H9 (cell line): ENCODE measurements around the gene RELL1. TPM values are rescaled to one million over a fixed set of nuclear protein-coding genes. Genes with fewer than 3 reads are reported as not detected.

Experiments used
- DNase-seq: peaks from one replicate; pipeline ENCODE4 v3.0.0-alpha.2; 2017
- H2AFZ ChIP-seq: one replicate; pipeline ENCODE4 v1.6.1; 2013; ENCODE audit warnings: mild to moderate bottlenecking, low read length, control low read depth, moderate library complexity
- H2AK5ac ChIP-seq: 2 replicates; pipeline ENCODE4 v1.6.1; 2013; ENCODE audit warnings: low read length, control low read depth, mixed read lengths; ENCODE audit not compliant: insufficient read length
- H2BK120ac ChIP-seq: one replicate; pipeline ENCODE4 v1.6.1; 2013; ENCODE audit warnings: low read depth, mild to moderate bottlenecking, low read length, control low read depth, inconsistent platforms; ENCODE audit not compliant: poor library complexity, severe bottlenecking
- H2BK12ac ChIP-seq: 2 replicates; pipeline ENCODE4 v1.6.1; 2013; ENCODE audit warnings: low read length, control low read depth, mixed read lengths, low read depth; ENCODE audit not compliant: insufficient read length
- H2BK15ac ChIP-seq: 2 replicates; pipeline ENCODE4 v1.6.1; 2013; ENCODE audit warnings: low read depth, low read length, control low read depth
- H2BK20ac ChIP-seq: one replicate; pipeline ENCODE4 v1.6.1; 2013; ENCODE audit warnings: low read depth, mild to moderate bottlenecking, low read length, control low read depth, inconsistent platforms; ENCODE audit not compliant: poor library complexity, severe bottlenecking
- H2BK5ac ChIP-seq: 2 replicates; pipeline ENCODE4 v1.6.1; 2013; ENCODE audit warnings: low read length, control low read depth, mixed read lengths; ENCODE audit not compliant: insufficient read length
- H3K14ac ChIP-seq: 2 replicates; pipeline ENCODE4 v1.6.1; 2013; ENCODE audit warnings: low read length, control low read depth; ENCODE audit not compliant: insufficient read depth
- H3K18ac ChIP-seq: 2 replicates; pipeline ENCODE4 v1.6.1; 2013; ENCODE audit warnings: low read depth, mild to moderate bottlenecking, mixed read lengths, low read length, control low read depth; ENCODE audit not compliant: insufficient read length
- H3K23ac ChIP-seq: 2 replicates; pipeline ENCODE4 v1.6.1; 2013; ENCODE audit warnings: low read length, control low read depth, mixed read lengths, low read depth; ENCODE audit not compliant: insufficient read length
- H3K23me2 ChIP-seq: 2 replicates; pipeline ENCODE4 v1.6.1; 2013; ENCODE audit warnings: low read depth, mild to moderate bottlenecking, mixed read lengths, low read length, control low read depth; ENCODE audit not compliant: insufficient read length, poor library complexity, severe bottlenecking
- H3K27ac ChIP-seq: 2 replicates; pipeline ENCODE4 v1.5.1; 2013; ENCODE audit warnings: low read length, control low read depth, mixed read lengths, low read depth; ENCODE audit not compliant: insufficient read length
- H3K27me3 ChIP-seq: 2 replicates; pipeline ENCODE4 v1.6.1; 2013; ENCODE audit warnings: low read length, control low read depth, inconsistent platforms; ENCODE audit not compliant: insufficient read depth
- H3K4ac ChIP-seq: 2 replicates; pipeline ENCODE4 v1.6.1; 2013; ENCODE audit warnings: low read depth, mild to moderate bottlenecking, control low read depth, inconsistent platforms, low read length, moderate library complexity
- H3K4me1 ChIP-seq: 2 replicates; pipeline ENCODE4 v1.6.1; 2013; ENCODE audit warnings: low read length, control low read depth, inconsistent platforms; ENCODE audit not compliant: insufficient read depth
- H3K4me2 ChIP-seq: 2 replicates; pipeline ENCODE4 v1.6.1; 2013; ENCODE audit warnings: low read length, control low read depth, mixed read lengths; ENCODE audit not compliant: insufficient read length, insufficient read depth
- H3K56ac ChIP-seq: 2 replicates; pipeline ENCODE4 v1.6.1; 2013; ENCODE audit warnings: low read depth, mild to moderate bottlenecking, mixed read lengths, low read length, control low read depth; ENCODE audit not compliant: insufficient read length
- H3K79me1 ChIP-seq: 2 replicates; pipeline ENCODE4 v1.6.1; 2013; ENCODE audit warnings: low read depth, mild to moderate bottlenecking, moderate library complexity, low read length, control low read depth, inconsistent platforms; ENCODE audit not compliant: insufficient read depth, poor library complexity, severe bottlenecking
- H3K79me2 ChIP-seq: 2 replicates; pipeline ENCODE4 v1.6.1; 2013; ENCODE audit warnings: low read length, control low read depth, inconsistent platforms; ENCODE audit not compliant: insufficient read depth
- H3K9ac ChIP-seq: 2 replicates; pipeline ENCODE4 v1.6.1; 2013; ENCODE audit warnings: low read length, control low read depth, mixed read lengths; ENCODE audit not compliant: insufficient read length; ENCODE audit errors: extremely low read depth
- H3K9me3 ChIP-seq: one replicate; pipeline ENCODE4 v1.6.1; 2013; ENCODE audit warnings: low read depth, low read length, inconsistent platforms; ENCODE audit not compliant: control insufficient read depth
- H3T11ph ChIP-seq: one replicate; pipeline ENCODE4 v1.6.1; 2013; ENCODE audit warnings: mild to moderate bottlenecking, low read length, control low read depth, inconsistent platforms
- H4K20me1 ChIP-seq: one replicate; pipeline ENCODE4 v1.6.1; 2013; ENCODE audit not compliant: control insufficient read depth, insufficient read length, insufficient read depth
- H4K5ac ChIP-seq: 2 replicates; pipeline ENCODE4 v1.6.1; 2013; ENCODE audit warnings: low read depth, mild to moderate bottlenecking, mixed read lengths, low read length, control low read depth; ENCODE audit not compliant: insufficient read length
- H4K8ac ChIP-seq: replicated peaks from 2 replicates; pipeline ENCODE4 v1.6.1; 2013; ENCODE audit warnings: low read length, control low read depth, mixed read lengths, low read depth; ENCODE audit not compliant: insufficient read length
- H4K91ac ChIP-seq: 2 replicates; pipeline ENCODE4 v1.6.1; 2013; ENCODE audit warnings: low read depth, mild to moderate bottlenecking, moderate library complexity, mixed read lengths, low read length, control low read depth; ENCODE audit not compliant: insufficient read length
- H3K27ac Mint-ChIP-seq, 3 experiments: 2 replicates in 2 of 3; 3 replicates in 1 of 3; pipeline ENCODE4 v1.8.0; 2020 to 2021; ENCODE audit warnings: mixed read lengths in 3 of 3, mild to moderate bottlenecking in 1 of 3, moderate library complexity in 1 of 3
- H3K27me3 Mint-ChIP-seq: 2 replicates; pipeline ENCODE4 v1.8.0; 2021; ENCODE audit warnings: low read depth, mild to moderate bottlenecking, moderate library complexity, mixed read lengths
- H3K36me3 Mint-ChIP-seq, 3 experiments: 2 replicates in 2 of 3; 3 replicates in 1 of 3; pipeline ENCODE4 v1.8.0; 2020 to 2021; ENCODE audit warnings: low read depth in 3 of 3, mixed read lengths in 3 of 3; ENCODE audit not compliant: insufficient read depth in 1 of 3
- H3K4me1 Mint-ChIP-seq, 2 experiments: 2 replicates each; pipeline ENCODE4 v1.8.0; 2020; ENCODE audit warnings: mixed read lengths in 2 of 2
- H3K4me3 Mint-ChIP-seq, 2 experiments: 2 replicates in 1 of 2; 3 replicates in 1 of 2; pipeline ENCODE4 v1.8.0; 2020 to 2021; ENCODE audit warnings: mild to moderate bottlenecking in 2 of 2, mixed read lengths in 2 of 2, moderate library complexity in 1 of 2
- H3K9me3 Mint-ChIP-seq, 2 experiments: 2 replicates in 1 of 2; 3 replicates in 1 of 2; pipeline ENCODE4 v1.8.0; 2020; ENCODE audit warnings: mild to moderate bottlenecking in 2 of 2, mixed read lengths in 2 of 2, moderate library complexity in 1 of 2
- WGBS: extraction: QIAGEN DNeasy Blood & Tissue Kit; methylation state at CpG from one replicate; pipeline ENCODE4 v1.1.7; 2013; ENCODE audit warnings: missing lambda C conversion rate, low lambda C conversion rate, mixed read lengths; ENCODE audit not compliant: insufficient read length; ENCODE audit errors: extremely low coverage; 5-methylcytosine and 5-hydroxymethylcytosine counted together
- total RNA-seq: library from RNA; stranded (reverse); gene quantifications from 2 replicates; pipeline ENCODE4 v1.2.1, GENCODE V29; 2021
- TF ChIP-seq, protein P1 (sequence below): fragments of 200-600 bp; sonication (generic); conservative IDR thresholded peaks from 3 replicates; pipeline ENCODE4 v1.8.0; 2021; ENCODE audit warnings: antibody characterized with exemption, mild to moderate bottlenecking

RELL1 gene
- total RNA-seq, 1 experiment from 2014 or later = 10.8 TPM

GRCh38 chr4:37719021-37719420 is 32.8 kb upstream of the RELL1 start:
- Histone ChIP-seq H4K20me1 (no peaks in the 10 kb centered on the region), H3K23me2 (no peaks in the 10 kb centered on the region), H3T11ph (no peak overlapping the region), H3K79me2 (no peaks in the 10 kb centered on the region; the same call in 1 of the 2 replicates), H3K18ac (no peak overlapping the region), H3K27me3 (no peaks in the 10 kb centered on the region), H3K4ac (no peak overlapping the region), H2BK15ac (no peak overlapping the region), H4K91ac (no peak overlapping the region), H3K9me3 (no peaks in the 10 kb centered on the region), H2AK5ac (no peak overlapping the region), H3K23ac (no peak overlapping the region), H3K4me1 (no peaks in the 10 kb centered on the region), H3K14ac (no peak overlapping the region), H2BK20ac (no peak overlapping the region), H2BK5ac (no peak overlapping the region), H2BK120ac (no peak overlapping the region), H3K56ac (no peak overlapping the region), H4K5ac (no peak overlapping the region), H2AFZ (no peak overlapping the region), H2BK12ac (no peak overlapping the region), H4K8ac (no peak overlapping the region), H3K4me2 (no peak overlapping the region), H3K27ac (no peak overlapping the region), H3K79me1 (no peaks in the 10 kb centered on the region), H3K9ac (no peak overlapping the region)
- no peak for DNase-seq
- Mint-ChIP-seq H3K9me3 (no peaks in the 10 kb centered on the region), H3K27me3 (no peaks in the 10 kb centered on the region), H3K4me1 (peaks cover 5 to 8% of the 10 kb centered on the region in 2 experiments), H3K4me3 (no peak overlapping the region), H3K36me3 (no peaks in the 10 kb centered on the region), H3K27ac (no peak overlapping the region)
- no CpG with 5 or more reads among the region's 1 CpG for WGBS
- TF ChIP-seq, protein P1, sequence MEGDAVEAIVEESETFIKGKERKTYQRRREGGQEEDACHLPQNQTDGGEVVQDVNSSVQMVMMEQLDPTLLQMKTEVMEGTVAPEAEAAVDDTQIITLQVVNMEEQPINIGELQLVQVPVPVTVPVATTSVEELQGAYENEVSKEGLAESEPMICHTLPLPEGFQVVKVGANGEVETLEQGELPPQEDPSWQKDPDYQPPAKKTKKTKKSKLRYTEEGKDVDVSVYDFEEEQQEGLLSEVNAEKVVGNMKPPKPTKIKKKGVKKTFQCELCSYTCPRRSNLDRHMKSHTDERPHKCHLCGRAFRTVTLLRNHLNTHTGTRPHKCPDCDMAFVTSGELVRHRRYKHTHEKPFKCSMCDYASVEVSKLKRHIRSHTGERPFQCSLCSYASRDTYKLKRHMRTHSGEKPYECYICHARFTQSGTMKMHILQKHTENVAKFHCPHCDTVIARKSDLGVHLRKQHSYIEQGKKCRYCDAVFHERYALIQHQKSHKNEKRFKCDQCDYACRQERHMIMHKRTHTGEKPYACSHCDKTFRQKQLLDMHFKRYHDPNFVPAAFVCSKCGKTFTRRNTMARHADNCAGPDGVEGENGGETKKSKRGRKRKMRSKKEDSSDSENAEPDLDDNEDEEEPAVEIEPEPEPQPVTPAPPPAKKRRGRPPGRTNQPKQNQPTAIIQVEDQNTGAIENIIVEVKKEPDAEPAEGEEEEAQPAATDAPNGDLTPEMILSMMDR = no peak
